CD4-positive, alpha-beta T cell (primary cell): ENCODE measurements around the gene INSRR. TPM values are rescaled to one million over a fixed set of nuclear protein-coding genes. Genes with fewer than 3 reads are reported as not detected.

ENCODE experiments used
- ATAC-seq: fragments of 200-7000 bp; cut with Tn5 transposase; one replicate; pipeline ENCODE4 v1.10.0; 2022; ENCODE audit warnings: mild to moderate bottlenecking; ENCODE audit not compliant: poor library complexity
- CTCF ChIA-PET: fragments of 350-600 bp; sonication (Branson Sonifier 250); formaldehyde crosslinking; loops from one replicate; lab custom pipeline; 2021; ENCODE audit warnings: antibody characterized with exemption, inconsistent platforms; lab: Charles Lee
- POLR2A ChIA-PET: fragments of 350-600 bp; sonication (Branson Sonifier 250); formaldehyde crosslinking; loops from one replicate; lab custom pipeline; 2021; ENCODE audit warnings: antibody characterized with exemption, inconsistent platforms; lab: Charles Lee
- DNase-seq, 14 experiments: peaks; one replicate each; pipeline ENCODE4 v3.0.0-alpha.2; 2013 to 2020; ENCODE audit warnings: mixed read lengths in 2 of 14
- H3K27ac ChIP-seq, 2 donors: one replicate each; pipeline versions ENCODE4 v1.5.1 to v1.7.0; 2013; ENCODE audit warnings: low read length in 2 of 2, low read depth in 1 of 2, mild to moderate bottlenecking in 1 of 2
- H3K27me3 ChIP-seq, 2 experiments: 1 replicate in 1 of 2; 2 replicates in 1 of 2; pipeline versions ENCODE4 v1.6.1 to v1.7.0; 2013; ENCODE audit warnings: low read length in 2 of 2, control low read depth in 1 of 2, mild to moderate bottlenecking in 1 of 2, moderate library complexity in 1 of 2; ENCODE audit not compliant: insufficient read depth in 2 of 2, control insufficient read depth in 1 of 2
- H3K36me3 ChIP-seq: one replicate; pipeline ENCODE4 v1.6.1; 2013; ENCODE audit warnings: low read length, control low read depth; ENCODE audit not compliant: insufficient read depth
- H3K4me1 ChIP-seq: one replicate; pipeline ENCODE4 v1.6.1; 2013; ENCODE audit warnings: low read length, control low read depth; ENCODE audit not compliant: insufficient read depth
- H3K4me3 ChIP-seq: one replicate; pipeline ENCODE4 v1.5.1; 2013; ENCODE audit warnings: mild to moderate bottlenecking, low read length, moderate library complexity
- H3K9me3 ChIP-seq, 2 experiments: 1 replicate in 1 of 2; 2 replicates in 1 of 2; pipeline versions ENCODE4 v1.6.1 to v1.7.0; 2013; ENCODE audit warnings: low read length in 2 of 2, mild to moderate bottlenecking in 2 of 2, control low read depth in 1 of 2, moderate library complexity in 1 of 2; ENCODE audit not compliant: control insufficient read depth in 1 of 2, insufficient read depth in 1 of 2
- H3K27ac Mint-ChIP-seq: one replicate; pipeline ENCODE4 v1.8.0; 2020; ENCODE audit warnings: mixed read lengths
- H3K27me3 Mint-ChIP-seq: one replicate; pipeline ENCODE4 v1.8.0; 2021; ENCODE audit warnings: mixed read lengths
- H3K36me3 Mint-ChIP-seq: one replicate; pipeline ENCODE4 v1.8.0; 2021; ENCODE audit warnings: low read depth, mixed read lengths
- H3K4me1 Mint-ChIP-seq: one replicate; pipeline ENCODE4 v1.8.0; 2021; ENCODE audit warnings: low read depth, mixed read lengths
- H3K4me3 Mint-ChIP-seq: one replicate; pipeline ENCODE4 v1.8.0; 2020; ENCODE audit warnings: mild to moderate bottlenecking, mixed read lengths
- H3K9me3 Mint-ChIP-seq: one replicate; pipeline ENCODE4 v1.8.0; 2020; ENCODE audit warnings: mixed read lengths
- intact Hi-C, 2 experiments: fragments of 100-400 bp; cut with DNase I in 1 of 2; cut with micrococcal nuclease in 1 of 2; formaldehyde crosslinking; loops; one replicate each; pipeline versions ENCODE4 v1.15.1 to v1.9.0; 2023 to 2025; cut with DNase I, micrococcal nuclease
- total RNA-seq, 174 experiments: library from RNA in 2 of 174; stranded (reverse) in 2 of 174; gene quantifications; one replicate each; pipeline ENCODE4 v1.2.3 and lab custom pipeline; 2021 to 2026
- TF ChIP-seq, protein P1 (sequence below): fragments of 200-600 bp; IDR thresholded peaks from one replicate; pipeline ENCODE4 v1.8.0; 2022; ENCODE audit warnings: antibody characterized with exemption, mild to moderate bottlenecking

Gene INSRR
- total RNA-seq, 2 experiments from 2014 or later: not detected

DNA sequence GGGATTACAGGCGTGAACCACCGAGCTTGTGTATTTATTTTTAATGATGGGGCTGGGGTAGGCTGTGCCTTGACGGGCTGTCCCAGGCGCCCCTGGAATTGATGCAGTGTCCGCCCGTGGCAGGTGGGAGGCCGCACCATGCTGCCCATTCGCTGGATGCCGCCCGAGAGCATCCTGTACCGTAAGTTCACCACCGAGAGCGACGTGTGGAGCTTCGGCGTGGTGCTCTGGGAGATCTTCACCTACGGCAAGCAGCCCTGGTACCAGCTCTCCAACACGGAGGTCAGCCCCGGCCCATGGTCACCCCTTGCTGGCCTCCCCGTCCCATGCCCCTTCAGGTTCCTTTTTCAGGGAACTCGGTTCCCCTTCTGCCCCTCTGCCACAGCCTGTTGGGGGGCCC lies 21.0 kb upstream of the INSRR start:
- H3K36me3 Mint-ChIP-seq: no peaks in the 10 kb centered on the region
- no peak overlapping the region for H3K4me3 ChIP-seq
- H3K27me3 Mint-ChIP-seq: peaks cover 39% of the 10 kb centered on the region
- intact Hi-C loops: no loop called here
- ChIA-PET POLR2A (no interaction called here), CTCF (no interaction called here)
- no peak for ATAC-seq
- H3K4me1 ChIP-seq: no peaks in the 10 kb centered on the region
- TF ChIP-seq, protein P1, sequence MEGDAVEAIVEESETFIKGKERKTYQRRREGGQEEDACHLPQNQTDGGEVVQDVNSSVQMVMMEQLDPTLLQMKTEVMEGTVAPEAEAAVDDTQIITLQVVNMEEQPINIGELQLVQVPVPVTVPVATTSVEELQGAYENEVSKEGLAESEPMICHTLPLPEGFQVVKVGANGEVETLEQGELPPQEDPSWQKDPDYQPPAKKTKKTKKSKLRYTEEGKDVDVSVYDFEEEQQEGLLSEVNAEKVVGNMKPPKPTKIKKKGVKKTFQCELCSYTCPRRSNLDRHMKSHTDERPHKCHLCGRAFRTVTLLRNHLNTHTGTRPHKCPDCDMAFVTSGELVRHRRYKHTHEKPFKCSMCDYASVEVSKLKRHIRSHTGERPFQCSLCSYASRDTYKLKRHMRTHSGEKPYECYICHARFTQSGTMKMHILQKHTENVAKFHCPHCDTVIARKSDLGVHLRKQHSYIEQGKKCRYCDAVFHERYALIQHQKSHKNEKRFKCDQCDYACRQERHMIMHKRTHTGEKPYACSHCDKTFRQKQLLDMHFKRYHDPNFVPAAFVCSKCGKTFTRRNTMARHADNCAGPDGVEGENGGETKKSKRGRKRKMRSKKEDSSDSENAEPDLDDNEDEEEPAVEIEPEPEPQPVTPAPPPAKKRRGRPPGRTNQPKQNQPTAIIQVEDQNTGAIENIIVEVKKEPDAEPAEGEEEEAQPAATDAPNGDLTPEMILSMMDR: no peak
- no peaks in the 10 kb centered on the region for H3K9me3 ChIP-seq
- H3K27me3 ChIP-seq: peaks cover 12 to 15% of the 10 kb centered on the region in 2 experiments
- H3K9me3 Mint-ChIP-seq: no peaks in the 10 kb centered on the region
- no peaks in the 10 kb centered on the region for H3K4me1 Mint-ChIP-seq
- no peak overlapping the region for H3K4me3 Mint-ChIP-seq
- DNase-seq: no peak
- no peaks in the 10 kb centered on the region for H3K36me3 ChIP-seq
- H3K27ac ChIP-seq: no peak overlapping the region
- H3K27ac Mint-ChIP-seq: no peak overlapping the region

DNA sequence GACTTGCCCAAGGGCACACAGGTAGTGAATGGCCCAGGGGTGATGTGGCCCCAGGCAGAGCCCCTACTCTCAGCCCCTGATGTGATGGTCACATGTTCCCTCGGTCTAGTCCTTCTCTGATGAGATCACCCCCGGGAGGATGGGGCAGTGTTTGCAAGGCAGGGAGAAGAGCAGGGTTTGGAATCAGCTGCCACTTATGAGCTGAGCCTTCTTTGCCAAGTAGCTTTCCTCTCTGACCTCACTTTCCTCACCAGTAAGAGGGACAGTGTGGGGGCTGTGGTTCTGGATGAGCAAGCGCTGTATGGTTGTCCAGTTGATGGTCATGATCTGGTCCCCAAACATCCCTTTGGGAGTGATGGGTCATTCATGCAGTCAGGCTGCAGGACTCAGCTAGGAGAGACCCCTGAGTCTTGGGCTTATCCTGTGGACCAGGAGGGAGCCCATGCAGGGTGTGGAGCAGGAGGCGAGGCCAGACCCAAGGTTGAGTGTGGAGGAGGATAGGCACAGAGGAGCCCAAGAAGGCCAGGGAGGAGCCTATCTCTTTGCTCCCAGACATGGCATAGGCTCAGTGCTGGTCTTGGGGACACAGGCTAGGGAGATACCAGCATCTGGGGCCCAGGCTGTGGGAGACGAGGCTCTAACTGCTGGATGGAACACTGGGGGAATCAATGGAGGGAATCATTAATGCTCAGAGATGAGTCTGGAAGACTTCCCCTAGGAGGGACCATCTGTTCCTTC lies 18.7 kb upstream of the INSRR start:
- ChIA-PET CTCF (interaction anchor here (1.3 kb wide), 1 partner anchor 39 kb away, joined by 3 read pairs; no protein-coding TSS in a partner anchor), POLR2A (no interaction called here)
- ATAC-seq (no peak), DNase-seq (no peak)
- H3K27me3 Mint-ChIP-seq: peaks cover 18% of the 10 kb centered on the region
- Histone ChIP-seq H3K27me3 (peaks cover 4 to 8% of the 10 kb centered on the region in 2 experiments), H3K27ac (no peak overlapping the region), H3K9me3 (no peaks in the 10 kb centered on the region), H3K36me3 (no peaks in the 10 kb centered on the region), H3K4me1 (no peaks in the 10 kb centered on the region), H3K4me3 (no peak overlapping the region)
- H3K4me3 Mint-ChIP-seq: no peak overlapping the region
- H3K4me1 Mint-ChIP-seq: no peaks in the 10 kb centered on the region
- intact Hi-C loops: no loop called here
- H3K9me3 Mint-ChIP-seq: no peaks in the 10 kb centered on the region
- TF ChIP-seq, protein P1: no peak
- no peaks in the 10 kb centered on the region for H3K36me3 Mint-ChIP-seq
- H3K27ac Mint-ChIP-seq: no peak overlapping the region

DNA sequence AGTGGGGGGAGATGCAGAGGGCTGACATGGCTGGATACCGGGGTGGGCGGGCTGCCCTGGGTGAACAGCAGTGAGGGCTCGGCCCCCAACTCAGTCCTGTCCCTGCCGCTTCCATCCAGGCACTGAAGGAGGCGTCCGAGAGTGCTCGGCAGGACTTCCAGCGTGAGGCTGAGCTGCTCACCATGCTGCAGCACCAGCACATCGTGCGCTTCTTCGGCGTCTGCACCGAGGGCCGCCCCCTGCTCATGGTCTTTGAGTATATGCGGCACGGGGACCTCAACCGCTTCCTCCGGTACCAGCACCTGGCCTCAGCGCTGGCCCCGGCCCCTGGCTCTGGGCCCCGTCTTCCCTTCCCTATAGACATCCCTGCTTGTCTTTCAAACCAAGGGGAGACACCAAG lies 17.4 kb upstream of the INSRR start:
- H3K27ac Mint-ChIP-seq: no peak overlapping the region
- H3K9me3 Mint-ChIP-seq: no peaks in the 10 kb centered on the region
- ATAC-seq (no peak), DNase-seq (no peak)
- H3K4me3 ChIP-seq: no peak overlapping the region
- POLR2A ChIA-PET: no interaction called here
- peaks cover 11% of the 10 kb centered on the region for H3K27me3 Mint-ChIP-seq
- no peak overlapping the region for H3K27ac ChIP-seq
- no peaks in the 10 kb centered on the region for H3K4me1 ChIP-seq
- no peaks in the 10 kb centered on the region for H3K4me1 Mint-ChIP-seq
- intact Hi-C loops: no loop called here
- CTCF ChIA-PET: interaction anchor here (1.3 kb wide), 1 partner anchor 38 kb away, joined by 3 read pairs; no protein-coding TSS in a partner anchor
- no peak overlapping the region for H3K4me3 Mint-ChIP-seq
- no peaks in the 10 kb centered on the region for H3K9me3 ChIP-seq
- H3K27me3 ChIP-seq: peaks cover 4 to 8% of the 10 kb centered on the region in 2 experiments
- no peaks in the 10 kb centered on the region for H3K36me3 Mint-ChIP-seq
- TF ChIP-seq, protein P1: no peak
- H3K36me3 ChIP-seq: no peaks in the 10 kb centered on the region
